Loucy (cell line): ENCODE data around the gene A1CF.

ENCODE experiments used
- EZH2phosphoT487 ChIP-seq: fragments of 200-600 bp; IDR thresholded peaks from 2 replicates; pipeline ENCODE4 v1.6.1; 2018; ENCODE audit warnings: antibody characterized with exemption, mild to moderate bottlenecking, moderate library complexity, borderline replicate concordance
- TF ChIP-seq, protein P1 (sequence below): fragments of 200-600 bp; sonication (generic); conservative IDR thresholded peaks from 2 replicates; pipeline ENCODE4 v1.5.1; 2014; ENCODE audit warnings: mild to moderate bottlenecking, antibody characterized with exemption, low read length

GRCh38 chr10:50927522-50928189 lies 42.2 kb upstream of the A1CF start:
- TF ChIP-seq, protein P1, sequence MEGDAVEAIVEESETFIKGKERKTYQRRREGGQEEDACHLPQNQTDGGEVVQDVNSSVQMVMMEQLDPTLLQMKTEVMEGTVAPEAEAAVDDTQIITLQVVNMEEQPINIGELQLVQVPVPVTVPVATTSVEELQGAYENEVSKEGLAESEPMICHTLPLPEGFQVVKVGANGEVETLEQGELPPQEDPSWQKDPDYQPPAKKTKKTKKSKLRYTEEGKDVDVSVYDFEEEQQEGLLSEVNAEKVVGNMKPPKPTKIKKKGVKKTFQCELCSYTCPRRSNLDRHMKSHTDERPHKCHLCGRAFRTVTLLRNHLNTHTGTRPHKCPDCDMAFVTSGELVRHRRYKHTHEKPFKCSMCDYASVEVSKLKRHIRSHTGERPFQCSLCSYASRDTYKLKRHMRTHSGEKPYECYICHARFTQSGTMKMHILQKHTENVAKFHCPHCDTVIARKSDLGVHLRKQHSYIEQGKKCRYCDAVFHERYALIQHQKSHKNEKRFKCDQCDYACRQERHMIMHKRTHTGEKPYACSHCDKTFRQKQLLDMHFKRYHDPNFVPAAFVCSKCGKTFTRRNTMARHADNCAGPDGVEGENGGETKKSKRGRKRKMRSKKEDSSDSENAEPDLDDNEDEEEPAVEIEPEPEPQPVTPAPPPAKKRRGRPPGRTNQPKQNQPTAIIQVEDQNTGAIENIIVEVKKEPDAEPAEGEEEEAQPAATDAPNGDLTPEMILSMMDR = no peak
- no peak for TF ChIP-seq EZH2phosphoT487
